HG03342 (cell line): Measurements from ENCODE around the gene ADAMTS3.

Experiments used
- ATAC-seq: cut with Tn5 transposase; IDR thresholded peaks from one replicate; pipeline ENCODE4 v1.9.1; 2021; ENCODE audit warnings: mild to moderate bottlenecking, moderate library complexity; ENCODE audit not compliant: unreplicated experiment

ADAMTS3 gene

DNA sequence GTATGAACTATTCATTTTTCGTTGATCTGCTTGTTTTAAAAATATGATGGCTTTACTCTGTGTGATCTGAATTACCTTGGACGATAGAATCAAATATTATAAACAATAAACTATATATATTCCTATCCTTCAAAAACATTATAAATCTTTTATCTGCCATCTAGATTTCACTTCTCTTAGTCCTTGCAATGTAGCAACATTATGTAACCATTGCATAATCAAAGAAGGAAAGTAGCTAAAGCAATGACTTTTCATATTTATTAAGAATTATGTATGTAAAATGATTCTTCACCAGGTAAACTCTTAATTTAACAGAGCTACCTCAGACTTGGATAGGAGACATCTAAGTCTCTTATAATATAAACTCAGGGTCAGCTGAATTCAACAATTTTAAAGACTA is 210.5 kb downstream of the ADAMTS3 start:
- no peak for ATAC-seq

DNA sequence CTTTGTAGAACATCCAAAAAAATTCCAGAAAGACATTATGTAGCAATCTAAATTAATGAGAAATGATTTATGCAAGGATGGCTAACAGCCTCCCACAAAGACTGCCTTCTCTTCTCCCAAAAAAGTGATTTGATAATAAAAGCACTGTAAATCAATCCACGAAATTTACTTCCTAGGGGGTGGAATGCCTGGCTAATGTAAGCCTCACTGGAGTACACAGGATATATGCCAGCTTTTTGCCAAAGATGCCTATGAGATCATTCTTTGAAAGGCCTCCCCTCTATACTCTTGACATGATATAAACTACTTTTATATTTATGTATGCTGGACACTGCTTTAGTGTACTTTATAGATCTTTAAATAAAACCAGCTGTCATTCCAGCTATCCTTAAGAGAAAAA is 211.1 kb downstream of the ADAMTS3 start:
- ATAC-seq, result no peak

DNA sequence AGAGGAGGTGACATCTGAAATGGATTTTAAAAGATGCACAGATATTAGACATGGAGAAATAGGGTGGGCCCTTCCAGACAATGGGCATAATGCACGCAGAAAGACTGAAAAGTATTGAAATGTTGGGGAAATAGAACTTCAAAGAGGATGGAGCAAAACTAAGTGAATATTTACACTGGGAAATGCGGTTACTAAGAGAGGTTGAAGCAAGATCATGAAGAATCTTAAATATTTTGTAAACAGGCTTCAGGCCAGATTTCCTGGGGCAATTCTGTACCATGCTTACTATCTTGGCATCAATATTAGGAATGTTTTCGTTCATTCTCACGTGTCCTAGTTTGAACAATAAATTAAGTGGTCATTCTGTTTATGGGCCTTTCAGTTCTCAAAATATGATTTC is 216.3 kb downstream of the ADAMTS3 start:
- no peak for ATAC-seq

DNA sequence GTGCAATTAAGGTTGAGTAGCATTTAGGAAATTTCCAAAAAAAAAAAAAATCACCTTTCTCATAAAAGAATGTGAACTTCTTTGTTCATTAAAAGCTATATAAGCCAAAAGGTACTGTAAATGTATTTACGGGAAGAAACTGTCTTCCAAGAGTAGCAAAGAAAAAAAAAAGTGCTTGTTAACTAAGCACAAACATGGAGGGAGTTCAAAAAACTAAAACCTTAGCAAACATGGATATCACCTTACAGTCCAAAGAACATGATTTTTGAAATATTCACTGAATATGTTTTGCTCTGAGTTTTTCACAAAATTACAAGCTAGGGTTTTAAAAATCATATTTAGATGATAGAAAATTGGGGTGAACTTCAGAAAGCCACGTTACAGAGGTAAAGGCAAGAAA is 217.5 kb downstream of the ADAMTS3 start:
- ATAC-seq, result no peak

DNA sequence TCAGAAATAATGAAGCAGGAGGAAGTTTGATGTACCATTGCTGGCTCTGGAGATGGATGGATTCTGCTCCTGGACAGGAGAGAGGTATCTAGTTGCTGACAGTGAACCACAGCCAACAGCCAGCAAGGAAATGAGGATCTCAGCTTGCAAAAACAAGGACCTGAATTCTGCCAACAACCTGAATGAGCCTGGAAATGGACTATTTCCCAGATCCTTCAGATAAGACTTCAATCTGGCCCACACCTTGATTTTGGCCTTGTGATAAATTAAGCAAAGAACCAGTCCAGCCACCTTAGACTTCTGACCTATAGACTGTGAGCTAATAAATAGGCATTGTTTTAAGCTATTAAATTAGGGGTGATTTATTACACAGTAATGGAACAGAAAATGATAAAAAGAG is 220.3 kb downstream of the ADAMTS3 start:
- ATAC-seq, result no peak

DNA sequence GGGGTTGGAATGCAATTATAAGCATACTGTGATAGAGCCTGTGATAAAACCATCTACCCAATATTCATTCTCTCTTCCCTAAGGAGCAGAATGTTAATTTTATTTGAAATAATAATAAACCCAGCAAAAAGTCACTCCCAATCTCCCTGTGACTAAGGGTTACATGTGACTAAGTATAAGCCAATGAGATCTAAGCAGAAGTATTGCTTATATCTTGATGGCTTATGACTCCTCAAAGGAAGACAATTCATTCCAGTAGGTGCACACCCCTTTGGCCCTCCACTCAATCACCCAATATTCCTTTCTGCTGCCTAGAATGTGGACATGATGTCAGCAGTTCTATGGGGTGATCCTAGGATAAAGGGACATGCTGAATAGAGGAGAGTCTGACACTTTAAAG is 224.6 kb downstream of the ADAMTS3 start:
- ATAC-seq, result no peak

DNA sequence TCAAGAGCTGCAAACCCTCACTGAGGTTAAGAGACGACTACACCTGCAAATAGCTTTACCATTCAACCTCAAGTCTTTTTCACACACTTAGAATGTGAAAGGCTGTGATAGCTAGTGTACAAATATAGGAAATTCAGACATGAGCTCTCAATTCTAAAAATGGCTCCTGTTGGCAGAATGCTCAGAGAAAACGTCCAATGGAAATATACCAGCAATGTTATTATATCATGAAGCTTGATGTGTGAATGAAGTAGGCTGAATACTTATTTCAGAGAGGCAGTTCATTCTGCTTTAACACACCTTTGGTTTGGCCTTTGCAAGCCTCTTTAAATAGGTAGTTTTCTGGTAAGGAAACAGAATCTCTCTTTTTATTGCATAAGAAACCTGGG is 227.6 kb downstream of the ADAMTS3 start:
- ATAC-seq, result no peak

DNA sequence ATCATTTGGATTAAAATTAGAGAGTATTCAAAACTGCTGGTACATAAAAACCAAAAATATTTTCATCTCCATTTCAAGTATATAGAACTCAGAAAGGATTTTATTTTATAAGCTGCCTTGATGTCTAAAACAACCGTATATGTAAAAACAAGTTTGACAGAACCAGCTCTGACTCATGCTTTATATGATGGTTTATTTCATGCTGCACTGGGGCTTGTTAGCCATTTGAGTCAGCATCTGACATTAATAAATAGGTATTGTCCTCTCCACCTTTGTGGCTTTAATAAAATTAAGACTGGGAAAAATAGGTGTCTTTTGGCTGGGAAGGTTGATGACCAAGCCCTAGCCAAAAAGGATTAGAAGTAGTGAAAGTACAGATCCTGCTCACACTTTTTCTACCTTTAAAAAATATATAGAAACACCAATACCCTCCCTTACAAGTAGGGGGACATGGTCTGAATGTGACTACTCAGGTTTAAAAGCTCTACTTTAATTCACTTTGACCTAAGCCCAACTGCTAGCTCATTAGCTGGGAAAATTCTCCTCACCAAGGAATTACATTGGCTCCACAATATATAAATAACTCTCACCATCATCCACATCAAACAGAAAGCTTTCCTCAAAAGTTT is 228.1 kb downstream of the ADAMTS3 start:
- ATAC-seq, result no peak

DNA sequence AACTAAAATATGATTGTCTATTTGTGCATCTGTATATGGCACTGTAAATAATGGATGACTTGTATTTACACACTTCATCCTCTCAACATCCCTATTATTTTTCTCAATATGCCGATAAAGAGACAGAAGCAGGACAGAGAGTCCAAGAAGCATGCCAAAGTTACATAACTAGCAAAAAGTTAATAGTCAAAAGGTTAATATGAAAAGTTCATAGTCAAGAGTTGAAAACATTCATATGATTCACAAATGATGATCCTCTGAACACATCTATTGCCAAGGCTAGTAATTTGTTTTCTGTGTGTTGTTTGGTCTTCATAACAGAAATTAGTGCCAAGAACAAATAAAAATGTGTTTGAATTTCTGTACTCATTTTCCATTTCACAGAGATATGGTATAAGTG is 231.0 kb downstream of the ADAMTS3 start:
- ATAC-seq, result no peak

DNA sequence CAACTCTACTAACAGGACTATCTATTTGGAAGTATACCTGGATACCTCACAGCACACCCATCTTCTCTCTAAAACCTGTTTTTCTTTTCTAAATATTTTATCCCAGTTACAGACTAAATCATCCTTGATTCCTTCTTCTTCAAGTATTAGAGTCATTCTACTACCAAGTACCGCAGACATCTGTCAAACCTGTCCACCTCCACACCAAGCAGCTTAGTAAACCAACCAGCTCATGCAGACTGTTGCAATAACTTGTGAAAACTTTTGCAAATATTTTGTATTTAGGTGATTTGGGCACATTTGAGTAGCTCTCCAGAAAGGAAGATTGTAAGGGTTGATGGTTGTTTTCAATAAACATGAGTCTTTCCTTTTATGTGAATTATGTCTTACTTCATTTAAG is 238.6 kb downstream of the ADAMTS3 start:
- no peak for ATAC-seq

DNA sequence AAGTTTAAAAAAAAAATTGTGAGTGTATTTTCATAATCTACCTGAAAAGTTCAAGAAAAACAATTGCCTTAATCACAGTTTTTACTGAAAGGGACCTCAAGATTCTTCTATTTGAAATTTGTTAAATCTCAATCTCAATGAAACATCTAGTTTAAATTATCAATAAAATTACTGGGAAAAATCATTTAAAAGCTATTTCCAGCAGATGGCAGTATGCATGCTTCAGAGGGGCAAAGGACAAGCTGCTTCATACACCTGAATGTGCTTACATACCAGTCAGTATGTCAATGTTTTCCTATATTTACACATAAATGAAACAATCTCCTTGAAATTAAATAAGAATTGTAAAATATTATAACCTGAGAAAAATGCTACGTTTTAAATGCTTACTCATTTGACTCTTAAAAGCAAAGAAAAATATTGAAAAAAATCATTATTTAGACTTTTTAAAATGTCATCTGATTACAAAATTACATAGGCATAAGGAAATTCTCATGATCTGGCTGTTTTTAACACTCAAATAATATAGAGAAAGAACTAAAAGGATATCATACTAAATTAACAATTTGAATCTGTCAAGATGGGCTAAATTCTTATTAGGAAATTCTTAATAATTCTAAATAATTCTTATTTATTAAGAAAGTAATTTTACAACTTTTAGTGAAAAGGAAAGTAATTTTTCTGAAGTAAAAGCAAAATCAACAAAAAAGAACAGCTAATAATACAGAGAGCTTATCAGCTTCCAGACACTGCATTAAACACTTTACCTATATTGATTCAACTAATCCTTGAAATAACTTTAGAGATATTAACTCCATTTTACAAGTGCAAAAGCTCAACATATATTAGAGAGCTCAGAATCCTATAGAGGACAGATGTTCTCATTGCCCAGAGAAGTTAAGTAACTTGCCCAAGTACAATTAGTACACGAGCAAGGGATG is 242.1 kb downstream of the ADAMTS3 start:
- ATAC-seq, result peak; percentile 40

DNA sequence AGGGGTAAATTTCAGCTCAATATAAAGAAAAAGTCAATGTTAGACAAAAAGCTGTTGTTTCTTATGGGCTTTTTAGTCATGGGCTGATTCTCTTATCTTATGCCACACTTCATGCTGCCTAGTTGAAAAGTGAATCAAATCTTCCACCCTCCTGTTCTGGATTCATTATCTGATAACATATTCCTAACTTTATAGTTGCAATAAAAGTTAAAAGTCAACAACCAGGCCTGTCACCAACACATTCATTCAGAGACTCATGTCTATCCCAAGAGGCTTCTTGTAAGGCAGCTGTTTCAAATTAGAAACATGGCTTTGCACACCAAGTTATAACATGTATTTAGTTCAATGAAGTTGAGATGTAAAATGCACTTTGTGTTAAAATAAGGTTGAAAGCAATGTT is 243.8 kb downstream of the ADAMTS3 start:
- no peak for ATAC-seq

DNA sequence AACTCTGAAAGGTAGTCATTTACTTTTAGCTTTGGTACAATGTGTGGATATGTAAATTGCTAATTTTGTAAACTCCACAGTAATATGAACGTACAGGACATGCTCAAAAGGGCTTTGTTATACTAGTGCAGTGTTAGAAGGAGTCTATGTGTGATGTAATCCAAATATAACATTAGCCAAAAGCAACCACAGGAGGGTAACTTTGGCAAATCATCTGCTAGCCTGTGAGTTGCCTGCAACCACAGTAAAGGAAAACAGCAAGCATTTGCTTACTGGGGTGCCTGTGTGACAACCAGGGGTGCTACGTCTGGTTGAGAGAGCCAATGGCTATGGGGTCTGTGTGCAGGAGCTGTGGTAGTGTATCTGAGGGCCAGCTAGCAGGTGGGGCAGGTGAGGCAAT is 245.8 kb downstream of the ADAMTS3 start:
- no peak for ATAC-seq

DNA sequence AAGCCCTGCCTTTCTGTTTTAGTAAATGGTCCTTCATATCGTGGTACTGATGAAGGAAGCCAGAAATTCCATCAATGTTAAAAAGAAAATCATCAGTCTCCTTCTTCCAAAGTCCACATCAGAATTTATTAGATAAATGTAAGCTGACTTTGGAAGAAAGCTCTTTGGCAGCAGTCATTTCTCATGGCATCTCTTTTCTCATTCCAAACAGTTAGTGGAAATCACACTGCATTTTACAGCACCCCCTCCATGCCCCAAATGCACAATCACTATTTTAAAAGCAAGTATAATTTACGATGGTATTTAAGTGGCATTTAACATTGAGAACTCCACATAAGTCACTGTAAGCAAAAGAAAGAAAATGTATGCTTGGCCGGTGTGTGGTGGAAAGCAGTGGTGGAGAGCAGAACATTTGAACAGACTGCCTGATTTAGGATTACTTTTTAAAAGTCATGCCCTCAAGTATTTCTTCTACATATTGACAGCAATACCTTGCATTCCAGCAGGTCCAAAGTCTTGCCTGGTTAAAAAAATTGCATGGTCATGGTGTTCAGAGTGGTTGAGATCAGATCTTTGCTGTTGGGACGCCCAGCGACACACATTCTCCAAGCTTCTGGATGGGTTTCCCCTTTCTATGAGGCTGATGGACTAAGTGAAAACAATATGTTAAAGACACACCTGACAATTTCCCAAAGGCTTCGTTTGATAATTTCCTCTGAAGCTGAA is 248.6 kb downstream of the ADAMTS3 start:
- ATAC-seq, result no peak

DNA sequence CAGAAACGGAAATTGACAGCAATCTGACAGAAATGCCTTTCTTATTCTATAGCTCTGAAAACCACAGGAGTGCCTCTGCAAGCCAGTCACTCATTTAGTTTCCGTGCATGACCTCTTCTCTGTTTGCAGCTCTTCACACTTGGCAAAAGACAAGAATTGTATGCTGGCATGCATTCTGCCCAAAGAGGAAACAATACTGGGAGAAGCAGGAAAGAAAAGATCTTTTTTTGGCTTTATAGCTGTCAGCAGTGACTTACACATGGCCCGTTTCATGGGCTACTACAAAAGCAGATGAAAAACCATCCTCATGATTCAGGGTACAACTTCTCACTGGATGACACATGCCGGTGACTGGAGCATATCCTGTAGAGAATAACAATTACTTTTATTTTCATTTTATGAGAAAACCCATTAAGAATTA is 249.4 kb downstream of the ADAMTS3 start:
- no peak for ATAC-seq

DNA sequence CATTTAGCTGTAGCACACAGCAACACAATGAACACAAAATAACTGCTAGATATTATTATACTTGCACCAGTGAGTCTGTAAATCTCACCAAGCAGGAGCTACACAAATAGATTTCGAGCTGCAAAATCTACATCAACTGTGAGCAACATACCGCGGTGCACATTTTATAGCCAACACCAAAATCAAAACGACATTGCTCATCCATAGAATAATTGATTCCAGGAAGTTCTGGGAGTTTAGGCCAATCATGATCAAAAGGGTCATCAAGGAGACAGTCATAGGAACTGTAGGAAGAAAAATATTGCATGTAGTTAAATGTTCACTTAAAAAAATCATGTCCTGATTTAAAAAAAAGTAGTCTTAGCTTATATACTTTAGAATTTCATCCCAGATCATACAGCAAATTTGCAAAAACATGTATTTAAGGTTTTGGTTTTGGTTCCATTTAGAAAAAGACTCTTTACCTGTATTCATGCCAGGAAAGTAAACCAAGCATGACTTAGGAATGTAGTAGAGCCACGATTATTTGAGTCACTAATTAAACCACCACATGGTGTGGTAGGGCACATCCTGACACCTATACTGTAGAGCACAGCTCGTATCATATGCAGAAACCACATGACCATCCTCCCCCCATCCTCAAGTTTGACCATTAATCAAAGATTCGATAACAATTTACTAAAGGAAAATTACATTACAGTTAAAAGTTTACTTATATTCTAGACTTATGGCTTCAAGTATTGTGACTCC is 250.4 kb downstream of the ADAMTS3 start:
- no peak for ATAC-seq

DNA sequence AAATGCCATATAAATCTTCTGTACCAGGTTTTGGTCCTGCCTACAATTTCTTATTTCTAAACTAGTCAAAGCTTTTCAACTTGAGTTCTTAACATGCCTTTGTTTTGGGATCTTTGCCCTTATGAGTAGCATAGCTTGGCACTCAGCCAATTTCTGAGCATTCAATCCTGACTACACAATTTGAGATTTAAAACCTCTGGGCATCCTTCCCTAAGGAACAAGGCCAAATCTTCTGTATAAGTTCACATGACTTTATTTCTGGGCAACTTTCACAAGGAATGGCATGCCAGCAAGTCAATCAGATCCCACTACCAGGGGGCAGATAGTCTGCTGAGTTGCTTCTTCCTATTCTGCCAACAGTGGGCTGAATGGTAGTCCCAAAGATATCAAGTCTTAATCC is 254.2 kb downstream of the ADAMTS3 start:
- no peak for ATAC-seq

DNA sequence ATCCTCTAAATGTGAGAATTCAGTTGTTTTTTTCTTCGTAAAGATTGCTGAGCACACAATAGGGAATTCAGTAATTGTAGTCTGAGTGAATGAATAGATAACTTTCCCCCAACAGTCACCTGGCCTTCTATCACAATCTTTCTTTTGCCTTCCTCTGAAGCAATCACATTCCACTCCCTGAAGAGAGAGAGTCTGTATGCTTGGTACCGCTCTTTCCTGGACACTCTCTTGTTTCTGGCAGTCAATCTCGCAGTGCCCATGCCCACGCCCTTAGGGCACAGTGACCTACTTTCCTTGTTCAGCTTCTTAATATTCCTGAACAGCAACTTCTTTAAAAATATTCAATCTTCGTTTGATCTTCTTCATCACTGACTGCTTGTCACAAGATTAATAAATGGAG is 255.9 kb downstream of the ADAMTS3 start:
- no peak for ATAC-seq

DNA sequence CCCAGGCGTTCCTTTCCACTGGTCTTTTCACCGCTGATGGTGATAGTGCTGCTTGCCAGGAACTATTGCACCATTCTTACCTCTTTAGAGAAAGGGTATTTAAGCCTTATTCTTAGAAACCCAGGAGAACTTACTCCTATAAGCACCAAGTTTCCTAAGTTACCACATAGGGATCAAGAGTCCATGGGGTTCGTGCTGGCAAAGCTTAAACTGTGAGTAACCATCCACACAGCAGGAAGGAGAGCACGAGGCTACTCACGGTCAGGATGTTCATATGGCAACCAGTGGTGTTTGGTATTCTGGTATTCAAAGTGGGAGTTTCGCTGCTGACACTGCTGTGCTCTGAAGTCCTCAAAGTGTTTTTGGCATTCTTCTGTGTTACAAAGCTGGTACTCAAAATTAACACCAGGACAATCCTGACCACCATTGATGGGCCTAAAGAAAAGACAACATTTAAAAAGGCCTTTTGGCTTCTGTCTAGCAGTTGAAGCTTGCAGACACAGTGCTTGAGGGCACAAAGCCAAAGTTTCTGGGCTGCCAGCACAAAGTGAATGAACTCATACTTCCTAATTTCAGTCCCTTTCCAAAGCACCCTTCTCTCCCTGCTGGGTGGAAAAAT is 256.9 kb downstream of the ADAMTS3 start:
- no peak for ATAC-seq

DNA sequence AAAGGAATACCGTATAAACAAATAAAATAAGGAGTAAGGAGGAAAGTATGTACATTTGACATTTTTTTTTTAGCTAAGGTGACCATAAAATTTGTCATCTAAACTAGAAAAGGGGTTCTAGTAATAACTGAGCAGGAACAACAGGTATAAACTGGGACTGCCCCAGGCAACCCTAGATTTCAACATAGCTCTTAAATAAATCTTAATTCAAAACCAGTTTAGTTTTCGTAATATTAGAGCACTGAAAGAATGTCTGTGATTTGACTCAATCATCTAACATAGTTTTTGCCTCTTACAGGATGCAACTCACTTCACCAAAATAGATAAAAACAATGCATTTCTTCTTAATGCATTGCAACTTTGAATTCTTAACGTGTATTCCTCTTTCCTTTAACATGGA is 257.7 kb downstream of the ADAMTS3 start:
- no peak for ATAC-seq

DNA sequence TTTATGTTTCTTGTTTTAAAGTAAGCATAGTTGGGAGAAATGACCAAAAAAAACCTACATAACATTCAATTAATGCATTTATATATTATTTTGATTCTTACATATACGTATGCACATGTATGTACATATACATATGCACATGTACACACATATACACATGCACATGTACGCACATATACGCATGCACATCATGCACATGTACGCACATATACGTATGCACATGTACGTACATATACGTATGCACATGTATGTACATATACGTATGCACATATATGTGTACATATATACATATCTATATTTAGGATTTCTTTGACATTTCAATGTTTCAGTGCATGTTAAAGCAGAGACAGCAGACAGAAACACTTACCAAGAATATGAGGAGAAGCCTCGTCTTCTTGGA is 263.4 kb downstream of the ADAMTS3 start:
- no peak for ATAC-seq
